HL-60 (cell line): ENCODE measurements around the gene STEAP3.

Experiments used
- DNase-seq, 2 experiments: peaks; one replicate each; pipeline ENCODE4 v3.0.0-alpha.2; 2010 to 2020; ENCODE audit warnings: low read depth in 1 of 2, low spot score in 1 of 2
- H3K27ac ChIP-seq: fragments of 250-450 bp; sonication (Bioruptor Pico); replicated peaks from 2 replicates; pipeline ENCODE4 v1.5.1; 2020; ENCODE audit warnings: mild to moderate bottlenecking, moderate library complexity
- H3K27me3 ChIP-seq: fragments of 250-450 bp; sonication (Bioruptor Pico); 2 replicates; pipeline ENCODE4 v1.5.1; 2021; ENCODE audit warnings: mild to moderate bottlenecking, moderate library complexity; ENCODE audit not compliant: insufficient read depth, poor library complexity, severe bottlenecking
- H3K4me3 ChIP-seq: replicated peaks from 2 replicates; pipeline ENCODE4 v1.5.1; 2011; ENCODE audit warnings: mild to moderate bottlenecking, control low read depth, low read length; ENCODE audit not compliant: insufficient read depth
- GABPA ChIP-seq: IDR thresholded peaks from 2 replicates; pipeline ENCODE4 v1.6.1; 2012; ENCODE audit warnings: low read depth
- POLR2AphosphoS5 ChIP-seq: IDR thresholded peaks from 2 replicates; pipeline ENCODE4 v1.6.1; 2012; ENCODE audit warnings: low read depth
- SPI1 ChIP-seq: IDR thresholded peaks from 2 replicates; pipeline ENCODE4 v1.6.1; 2012; ENCODE audit warnings: low read depth, mild to moderate bottlenecking, borderline replicate concordance
- TF ChIP-seq, protein P1 (sequence below): IDR thresholded peaks from one replicate; pipeline ENCODE4 v1.5.1; 2011; ENCODE audit warnings: low read length, control low read depth, inconsistent platforms; ENCODE audit not compliant: insufficient read depth
- TF ChIP-seq, protein P2 (sequence below): IDR thresholded peaks from 2 replicates; pipeline ENCODE4 v1.6.1; 2012; ENCODE audit warnings: low read depth; ENCODE audit not compliant: insufficient replicate concordance

Gene STEAP3

DNA sequence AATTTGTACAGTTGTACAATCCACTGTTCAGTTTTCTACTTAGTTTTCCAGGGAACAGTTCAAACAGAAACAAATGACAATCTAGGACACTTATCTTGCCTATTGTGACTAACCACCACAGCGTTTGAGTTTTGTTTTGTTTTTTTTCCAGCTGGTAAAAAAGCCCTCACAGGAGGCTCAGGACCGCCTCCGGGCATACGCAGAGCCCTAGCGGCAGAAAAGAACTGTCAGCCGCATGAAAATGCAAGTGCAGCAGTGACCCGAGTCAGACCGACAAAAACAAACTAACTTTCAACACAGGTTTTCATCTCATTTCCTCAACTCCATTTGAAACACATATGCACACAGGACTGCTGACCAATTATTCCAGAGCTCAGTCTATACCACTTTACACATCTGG is 68.6 kb downstream of the STEAP3 start:
- no peak overlapping the region for H3K4me3 ChIP-seq

DNA sequence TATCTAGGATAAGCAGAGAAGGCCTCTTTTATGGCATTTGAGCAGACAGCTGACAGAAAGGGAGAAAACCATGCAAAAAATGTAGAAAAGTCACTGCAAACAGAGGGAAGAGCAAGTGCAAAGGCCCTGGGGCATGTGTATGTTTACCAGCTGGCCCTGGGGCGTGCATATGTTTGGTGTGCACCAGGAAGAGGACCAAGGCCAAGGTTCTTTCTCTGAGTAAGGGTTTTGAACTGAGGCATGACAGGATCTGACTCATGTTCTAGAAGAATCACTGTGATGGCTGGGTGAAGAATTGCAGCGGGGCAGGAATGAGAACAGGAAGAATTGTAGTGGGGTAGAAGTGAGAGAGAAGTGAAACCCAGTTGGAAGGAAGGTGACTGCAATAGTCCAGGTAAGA is 69.6 kb downstream of the STEAP3 start:
- no peak overlapping the region for H3K4me3 ChIP-seq
- H3K27ac ChIP-seq: no peak overlapping the region
- no peak for DNase-seq
- no peaks in the 10 kb centered on the region for H3K27me3 ChIP-seq
- no peak for TF ChIP-seq POLR2AphosphoS5
- TF ChIP-seq, protein P1, sequence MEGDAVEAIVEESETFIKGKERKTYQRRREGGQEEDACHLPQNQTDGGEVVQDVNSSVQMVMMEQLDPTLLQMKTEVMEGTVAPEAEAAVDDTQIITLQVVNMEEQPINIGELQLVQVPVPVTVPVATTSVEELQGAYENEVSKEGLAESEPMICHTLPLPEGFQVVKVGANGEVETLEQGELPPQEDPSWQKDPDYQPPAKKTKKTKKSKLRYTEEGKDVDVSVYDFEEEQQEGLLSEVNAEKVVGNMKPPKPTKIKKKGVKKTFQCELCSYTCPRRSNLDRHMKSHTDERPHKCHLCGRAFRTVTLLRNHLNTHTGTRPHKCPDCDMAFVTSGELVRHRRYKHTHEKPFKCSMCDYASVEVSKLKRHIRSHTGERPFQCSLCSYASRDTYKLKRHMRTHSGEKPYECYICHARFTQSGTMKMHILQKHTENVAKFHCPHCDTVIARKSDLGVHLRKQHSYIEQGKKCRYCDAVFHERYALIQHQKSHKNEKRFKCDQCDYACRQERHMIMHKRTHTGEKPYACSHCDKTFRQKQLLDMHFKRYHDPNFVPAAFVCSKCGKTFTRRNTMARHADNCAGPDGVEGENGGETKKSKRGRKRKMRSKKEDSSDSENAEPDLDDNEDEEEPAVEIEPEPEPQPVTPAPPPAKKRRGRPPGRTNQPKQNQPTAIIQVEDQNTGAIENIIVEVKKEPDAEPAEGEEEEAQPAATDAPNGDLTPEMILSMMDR: no peak
- no peak for TF ChIP-seq GABPA
- TF ChIP-seq SPI1: no peak
- TF ChIP-seq, protein P2, sequence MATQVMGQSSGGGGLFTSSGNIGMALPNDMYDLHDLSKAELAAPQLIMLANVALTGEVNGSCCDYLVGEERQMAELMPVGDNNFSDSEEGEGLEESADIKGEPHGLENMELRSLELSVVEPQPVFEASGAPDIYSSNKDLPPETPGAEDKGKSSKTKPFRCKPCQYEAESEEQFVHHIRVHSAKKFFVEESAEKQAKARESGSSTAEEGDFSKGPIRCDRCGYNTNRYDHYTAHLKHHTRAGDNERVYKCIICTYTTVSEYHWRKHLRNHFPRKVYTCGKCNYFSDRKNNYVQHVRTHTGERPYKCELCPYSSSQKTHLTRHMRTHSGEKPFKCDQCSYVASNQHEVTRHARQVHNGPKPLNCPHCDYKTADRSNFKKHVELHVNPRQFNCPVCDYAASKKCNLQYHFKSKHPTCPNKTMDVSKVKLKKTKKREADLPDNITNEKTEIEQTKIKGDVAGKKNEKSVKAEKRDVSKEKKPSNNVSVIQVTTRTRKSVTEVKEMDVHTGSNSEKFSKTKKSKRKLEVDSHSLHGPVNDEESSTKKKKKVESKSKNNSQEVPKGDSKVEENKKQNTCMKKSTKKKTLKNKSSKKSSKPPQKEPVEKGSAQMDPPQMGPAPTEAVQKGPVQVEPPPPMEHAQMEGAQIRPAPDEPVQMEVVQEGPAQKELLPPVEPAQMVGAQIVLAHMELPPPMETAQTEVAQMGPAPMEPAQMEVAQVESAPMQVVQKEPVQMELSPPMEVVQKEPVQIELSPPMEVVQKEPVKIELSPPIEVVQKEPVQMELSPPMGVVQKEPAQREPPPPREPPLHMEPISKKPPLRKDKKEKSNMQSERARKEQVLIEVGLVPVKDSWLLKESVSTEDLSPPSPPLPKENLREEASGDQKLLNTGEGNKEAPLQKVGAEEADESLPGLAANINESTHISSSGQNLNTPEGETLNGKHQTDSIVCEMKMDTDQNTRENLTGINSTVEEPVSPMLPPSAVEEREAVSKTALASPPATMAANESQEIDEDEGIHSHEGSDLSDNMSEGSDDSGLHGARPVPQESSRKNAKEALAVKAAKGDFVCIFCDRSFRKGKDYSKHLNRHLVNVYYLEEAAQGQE: no peak

More for the DNA sequence above, 68.6 kb downstream of the STEAP3 start:
- Histone ChIP-seq H3K27ac (no peak overlapping the region), H3K27me3 (no peaks in the 10 kb centered on the region)
- DNase-seq: no peak
- TF ChIP-seq POLR2AphosphoS5 (no peak), GABPA (no peak), SPI1 (no peak)
- TF ChIP-seq, protein P1: no peak
- TF ChIP-seq, protein P2: no peak

DNA sequence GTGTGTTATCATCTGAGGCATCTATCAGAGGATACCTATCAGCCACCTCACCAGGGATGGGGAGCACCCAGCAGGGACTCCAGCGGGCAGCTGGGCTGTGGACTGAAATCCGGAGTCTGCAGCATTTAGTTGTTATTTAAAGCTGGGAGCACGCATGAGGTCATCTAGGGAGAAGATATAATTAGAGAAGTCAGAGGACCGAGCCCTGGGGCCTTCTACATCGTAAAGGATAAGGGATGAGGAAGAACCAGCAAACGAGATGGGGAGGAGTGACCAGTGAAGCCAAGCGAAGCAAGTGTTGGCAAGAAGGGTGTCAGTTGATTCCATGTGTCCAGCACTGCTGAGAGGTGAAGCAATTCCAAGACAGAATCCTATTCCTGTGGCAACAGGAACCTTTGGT is 70.3 kb downstream of the STEAP3 start:
- Histone ChIP-seq H3K27ac (no peak overlapping the region), H3K4me3 (no peak overlapping the region), H3K27me3 (no peaks in the 10 kb centered on the region)
- TF ChIP-seq, protein P2: no peak
- no peak for TF ChIP-seq POLR2AphosphoS5
- no peak for TF ChIP-seq SPI1
- TF ChIP-seq, protein P1: no peak
- no peak for TF ChIP-seq GABPA
- DNase-seq: no peak
